Neural crest cell (in vitro differentiated cells): Measurements from ENCODE around the gene AIPL1. TPM values are rescaled to one million over a fixed set of nuclear protein-coding genes. Genes with fewer than 3 reads are reported as not detected.

Source experiments
- DNase-seq: peaks from one replicate; pipeline ENCODE4 v3.0.0; 2021; ENCODE audit warnings: low read depth, mixed read lengths, low spot score
- H3K27ac Mint-ChIP-seq: one replicate; pipeline ENCODE4 v1.8.0; 2021; ENCODE audit warnings: mild to moderate bottlenecking, mixed read lengths; ENCODE audit not compliant: unreplicated experiment
- H3K27me3 Mint-ChIP-seq: 2 replicates; pipeline ENCODE4 v1.8.0; 2021; ENCODE audit warnings: low read depth, mild to moderate bottlenecking, mixed read lengths
- H3K36me3 Mint-ChIP-seq: 2 replicates; pipeline ENCODE4 v1.8.0; 2021; ENCODE audit warnings: low read depth, mild to moderate bottlenecking, mixed read lengths
- H3K4me1 Mint-ChIP-seq: 2 replicates; pipeline ENCODE4 v1.8.0; 2021; ENCODE audit warnings: mixed read lengths
- H3K4me3 Mint-ChIP-seq: one replicate; pipeline ENCODE4 v1.8.0; 2021; ENCODE audit warnings: mild to moderate bottlenecking, mixed read lengths
- H3K9me3 Mint-ChIP-seq: 2 replicates; pipeline ENCODE4 v1.8.0; 2021; ENCODE audit warnings: mixed read lengths
- total RNA-seq: library from RNA; stranded (reverse); gene quantifications from 2 replicates; pipeline ENCODE4 v1.2.1, GENCODE V29; 2021
- TF ChIP-seq, protein P1 (sequence below): fragments of 200-600 bp; sonication (generic); conservative IDR thresholded peaks from 2 replicates; pipeline ENCODE4 v1.5.0; 2021; ENCODE audit warnings: antibody characterized with exemption, mild to moderate bottlenecking

Gene AIPL1
- total RNA-seq, 1 donor from 2014 or later: not detected

DNA sequence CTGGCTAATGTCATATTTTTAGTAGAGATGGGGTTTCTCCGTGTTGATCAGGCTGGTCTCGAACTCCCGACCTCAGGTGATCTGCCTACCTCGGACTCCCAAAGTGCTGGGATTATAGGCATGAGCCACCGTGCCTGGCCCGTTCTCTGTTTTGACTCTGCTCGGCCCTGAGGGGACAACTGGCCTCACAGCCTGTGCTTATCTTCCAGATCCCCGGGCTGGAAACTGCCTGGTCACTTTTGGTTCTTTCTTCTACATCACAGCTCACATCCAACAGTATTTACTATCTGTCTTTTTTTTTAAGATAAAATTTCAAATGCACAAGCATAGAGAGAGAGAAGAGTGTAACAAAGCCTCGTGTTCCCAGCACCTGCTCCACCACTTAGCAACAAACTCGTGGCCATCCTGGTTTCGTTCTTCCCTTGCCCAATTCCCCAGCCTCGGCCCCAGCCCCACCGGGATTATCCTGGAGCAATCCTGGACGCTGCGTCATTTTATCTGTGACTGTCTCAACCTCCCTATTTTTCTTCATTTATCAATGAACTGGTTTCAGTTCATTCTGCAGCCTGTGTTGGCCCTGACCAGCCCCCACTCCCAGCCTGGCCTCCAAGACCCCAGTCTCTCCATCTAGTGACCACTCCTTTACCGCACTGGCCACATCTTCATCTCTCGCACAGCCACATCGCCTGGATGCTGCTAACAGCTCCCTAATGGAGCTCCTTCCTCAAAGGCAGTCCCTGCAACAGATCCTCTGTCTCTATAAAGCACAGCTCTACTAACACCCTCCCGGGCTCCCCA, 30.5 kb upstream of the AIPL1 start:
- H3K27ac Mint-ChIP-seq: peak overlapping the region; percentile 47
- H3K4me1 Mint-ChIP-seq: peaks cover 24% of the 10 kb centered on the region
- H3K36me3 Mint-ChIP-seq: peaks cover 7% of the 10 kb centered on the region
- no peaks in the 10 kb centered on the region for H3K27me3 Mint-ChIP-seq
- no peak for DNase-seq
- H3K9me3 Mint-ChIP-seq: peaks cover 4% of the 10 kb centered on the region
- TF ChIP-seq, protein P1, sequence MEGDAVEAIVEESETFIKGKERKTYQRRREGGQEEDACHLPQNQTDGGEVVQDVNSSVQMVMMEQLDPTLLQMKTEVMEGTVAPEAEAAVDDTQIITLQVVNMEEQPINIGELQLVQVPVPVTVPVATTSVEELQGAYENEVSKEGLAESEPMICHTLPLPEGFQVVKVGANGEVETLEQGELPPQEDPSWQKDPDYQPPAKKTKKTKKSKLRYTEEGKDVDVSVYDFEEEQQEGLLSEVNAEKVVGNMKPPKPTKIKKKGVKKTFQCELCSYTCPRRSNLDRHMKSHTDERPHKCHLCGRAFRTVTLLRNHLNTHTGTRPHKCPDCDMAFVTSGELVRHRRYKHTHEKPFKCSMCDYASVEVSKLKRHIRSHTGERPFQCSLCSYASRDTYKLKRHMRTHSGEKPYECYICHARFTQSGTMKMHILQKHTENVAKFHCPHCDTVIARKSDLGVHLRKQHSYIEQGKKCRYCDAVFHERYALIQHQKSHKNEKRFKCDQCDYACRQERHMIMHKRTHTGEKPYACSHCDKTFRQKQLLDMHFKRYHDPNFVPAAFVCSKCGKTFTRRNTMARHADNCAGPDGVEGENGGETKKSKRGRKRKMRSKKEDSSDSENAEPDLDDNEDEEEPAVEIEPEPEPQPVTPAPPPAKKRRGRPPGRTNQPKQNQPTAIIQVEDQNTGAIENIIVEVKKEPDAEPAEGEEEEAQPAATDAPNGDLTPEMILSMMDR: no peak
- H3K4me3 Mint-ChIP-seq: no peak overlapping the region

GRCh38 chr17:6464446-6465041, 29.6 kb upstream of the AIPL1 start:
- TF ChIP-seq, protein P1: no peak
- H3K4me3 Mint-ChIP-seq: no peak overlapping the region
- peaks cover 3% of the 10 kb centered on the region for H3K27me3 Mint-ChIP-seq
- peaks cover 7% of the 10 kb centered on the region for H3K36me3 Mint-ChIP-seq
- H3K9me3 Mint-ChIP-seq: peaks cover 4% of the 10 kb centered on the region
- H3K27ac Mint-ChIP-seq: no peak overlapping the region
- H3K4me1 Mint-ChIP-seq: peaks cover 28% of the 10 kb centered on the region
- DNase-seq: no peak

DNA sequence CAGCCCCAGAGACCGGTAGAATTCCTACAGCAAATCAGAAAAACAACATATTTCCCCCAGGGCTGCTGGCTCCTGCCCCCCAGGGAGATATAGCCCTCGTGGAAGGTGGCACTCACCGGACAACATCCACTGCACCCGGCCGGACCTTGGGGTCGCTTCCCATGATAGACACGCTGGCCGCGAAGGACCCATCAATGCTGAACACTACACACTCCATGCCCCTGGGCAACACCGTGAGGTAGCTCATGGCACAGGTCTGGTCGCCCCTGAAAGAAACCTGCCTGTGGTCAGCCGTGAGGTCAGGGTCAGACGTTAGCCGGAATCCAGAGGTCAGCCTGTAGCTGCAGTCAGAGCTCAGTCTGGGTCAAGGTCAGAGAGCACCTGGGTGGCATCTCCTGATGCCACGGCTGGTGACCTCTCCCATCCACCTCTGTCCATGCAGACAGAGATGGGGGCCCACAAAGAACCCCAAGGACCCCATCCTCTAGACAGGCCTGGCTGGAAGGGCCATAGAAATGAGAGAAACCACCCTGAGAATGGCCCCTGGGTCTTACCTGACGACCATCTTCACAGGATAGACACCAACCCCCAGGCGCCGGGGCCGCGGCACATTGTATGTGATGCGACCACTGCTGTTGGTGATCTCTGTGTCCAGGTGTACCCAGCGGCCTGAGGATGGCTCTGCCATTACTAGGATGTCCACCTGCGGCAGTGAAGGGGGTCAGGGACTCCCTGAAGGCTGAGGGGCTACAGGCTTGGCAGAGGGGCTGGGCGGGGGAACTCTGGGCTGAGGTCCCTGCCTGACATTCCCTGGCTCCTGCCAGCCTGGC, 28.9 kb upstream of the AIPL1 start:
- H3K4me1 Mint-ChIP-seq: peaks cover 28% of the 10 kb centered on the region
- TF ChIP-seq, protein P1: no peak
- peaks cover 3% of the 10 kb centered on the region for H3K27me3 Mint-ChIP-seq
- DNase-seq: no peak
- peaks cover 7% of the 10 kb centered on the region for H3K36me3 Mint-ChIP-seq
- no peak overlapping the region for H3K27ac Mint-ChIP-seq
- no peak overlapping the region for H3K4me3 Mint-ChIP-seq
- H3K9me3 Mint-ChIP-seq: peaks cover 4% of the 10 kb centered on the region

- Mint-ChIP-seq H3K4me1 (peaks cover 28% of the 10 kb centered on the region), H3K9me3 (peaks cover 4% of the 10 kb centered on the region), H3K27ac (no peak overlapping the region), H3K36me3 (peaks cover 4% of the 10 kb centered on the region), H3K27me3 (peaks cover 3% of the 10 kb centered on the region), H3K4me3 (no peak overlapping the region)
- no peak for DNase-seq
- TF ChIP-seq, protein P1: no peak
Measured at GRCh38 chr17:6462692-6463091, 27.8 kb upstream of the AIPL1 start.

GRCh38 chr17:6461792-6462524, 27.0 kb upstream of the AIPL1 start:
- Mint-ChIP-seq H3K36me3 (peaks cover 4% of the 10 kb centered on the region), H3K4me3 (peak overlapping the region; percentile 57), H3K27ac (peak overlapping the region; percentile 82), H3K4me1 (peaks cover 31% of the 10 kb centered on the region), H3K27me3 (peaks cover 3% of the 10 kb centered on the region), H3K9me3 (peaks cover 4% of the 10 kb centered on the region)
- no peak for DNase-seq
- TF ChIP-seq, protein P1: no peak
